Activated B cell treated with CpG ODN at 0.5 μM for 24 hours (primary cell): ENCODE results near the gene ADCY1. TPM values are rescaled to one million over a fixed set of nuclear protein-coding genes. Genes with fewer than 3 reads are reported as not detected.

ENCODE experiments used
- ATAC-seq: fragments of 200-7000 bp; cut with Tn5 transposase; one replicate; pipeline ENCODE4 v1.10.0; 2021; ENCODE audit warnings: low read depth, mild to moderate bottlenecking, moderate library complexity
- CTCF ChIA-PET: fragments of 350-600 bp; sonication (Branson Sonifier 250); formaldehyde crosslinking; loops from one replicate; lab custom pipeline; 2021; ENCODE audit warnings: antibody characterized with exemption; lab: Charles Lee
- POLR2A ChIA-PET: fragments of 350-600 bp; sonication (Branson Sonifier 250); formaldehyde crosslinking; loops from one replicate; lab custom pipeline; 2021; ENCODE audit warnings: antibody characterized with exemption; lab: Charles Lee
- DNase-seq: peaks from one replicate; pipeline ENCODE4 v3.0.0; 2022
- H3K27ac Mint-ChIP-seq: one replicate; pipeline ENCODE4 v1.8.0; 2020; ENCODE audit warnings: mixed read lengths
- H3K27me3 Mint-ChIP-seq: one replicate; pipeline ENCODE4 v1.8.0; 2021; ENCODE audit warnings: mixed read lengths
- H3K36me3 Mint-ChIP-seq: one replicate; pipeline ENCODE4 v1.8.0; 2021; ENCODE audit warnings: low read depth, mixed read lengths
- H3K4me1 Mint-ChIP-seq: one replicate; pipeline ENCODE4 v1.8.0; 2021; ENCODE audit warnings: mixed read lengths
- H3K4me3 Mint-ChIP-seq: one replicate; pipeline ENCODE4 v1.8.0; 2020; ENCODE audit warnings: mild to moderate bottlenecking, mixed read lengths
- H3K9me3 Mint-ChIP-seq: one replicate; pipeline ENCODE4 v1.8.0; 2020; ENCODE audit warnings: mixed read lengths
- intact Hi-C: fragments of 100-400 bp; cut with micrococcal nuclease; formaldehyde crosslinking; loops from one replicate; pipeline ENCODE4 v1.15.1; 2024
- total RNA-seq: library from RNA; stranded (reverse); gene quantifications from 2 replicates; pipeline ENCODE4 v1.2.3, GENCODE V29; 2022
- TF ChIP-seq, protein P1 (sequence below): fragments of 200-600 bp; IDR thresholded peaks from one replicate; pipeline ENCODE4 v1.8.0; 2022; ENCODE audit warnings: antibody characterized with exemption, mild to moderate bottlenecking

ADCY1 gene
- total RNA-seq, 1 donor from 2014 or later, result not detected

DNA sequence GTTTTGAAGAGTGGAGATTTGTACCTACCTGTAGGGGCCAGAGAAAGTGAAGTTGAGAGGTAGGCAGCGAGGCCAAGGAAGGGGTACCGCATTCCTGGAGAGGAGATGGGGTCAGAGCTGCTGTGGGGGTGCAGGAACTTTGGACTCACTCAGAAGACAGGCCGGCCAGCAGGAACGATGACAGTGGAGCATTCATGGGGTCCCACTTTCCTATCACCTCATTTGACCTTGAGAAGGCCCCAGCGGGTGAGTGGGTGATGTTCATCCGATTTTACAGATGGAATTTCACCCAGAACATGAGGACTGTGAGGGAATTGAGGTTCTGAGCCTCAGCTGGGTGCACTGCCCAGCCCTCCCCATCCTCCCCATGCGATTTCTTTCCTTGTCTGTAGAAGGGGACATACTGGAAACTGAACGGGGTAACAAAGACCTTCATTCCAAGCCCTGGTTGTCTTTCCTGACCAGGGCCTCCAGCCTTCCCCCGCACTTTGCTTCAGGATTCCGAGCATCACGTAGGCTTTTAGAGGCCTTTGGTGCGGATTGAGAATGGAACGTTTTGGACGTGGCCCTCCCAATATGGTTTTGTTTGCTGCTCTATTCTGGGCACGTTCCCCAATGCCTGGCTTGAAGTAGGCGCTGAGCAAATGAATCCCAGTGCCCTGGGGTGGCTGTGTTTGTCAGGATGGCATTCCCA, 87.3 kb downstream of the ADCY1 start:
- Mint-ChIP-seq H3K4me3 (no peak overlapping the region), H3K4me1 (no peaks in the 10 kb centered on the region), H3K36me3 (no peaks in the 10 kb centered on the region), H3K27me3 (no peaks in the 10 kb centered on the region), H3K27ac (no peak overlapping the region), H3K9me3 (no peaks in the 10 kb centered on the region)
- TF ChIP-seq, protein P1, sequence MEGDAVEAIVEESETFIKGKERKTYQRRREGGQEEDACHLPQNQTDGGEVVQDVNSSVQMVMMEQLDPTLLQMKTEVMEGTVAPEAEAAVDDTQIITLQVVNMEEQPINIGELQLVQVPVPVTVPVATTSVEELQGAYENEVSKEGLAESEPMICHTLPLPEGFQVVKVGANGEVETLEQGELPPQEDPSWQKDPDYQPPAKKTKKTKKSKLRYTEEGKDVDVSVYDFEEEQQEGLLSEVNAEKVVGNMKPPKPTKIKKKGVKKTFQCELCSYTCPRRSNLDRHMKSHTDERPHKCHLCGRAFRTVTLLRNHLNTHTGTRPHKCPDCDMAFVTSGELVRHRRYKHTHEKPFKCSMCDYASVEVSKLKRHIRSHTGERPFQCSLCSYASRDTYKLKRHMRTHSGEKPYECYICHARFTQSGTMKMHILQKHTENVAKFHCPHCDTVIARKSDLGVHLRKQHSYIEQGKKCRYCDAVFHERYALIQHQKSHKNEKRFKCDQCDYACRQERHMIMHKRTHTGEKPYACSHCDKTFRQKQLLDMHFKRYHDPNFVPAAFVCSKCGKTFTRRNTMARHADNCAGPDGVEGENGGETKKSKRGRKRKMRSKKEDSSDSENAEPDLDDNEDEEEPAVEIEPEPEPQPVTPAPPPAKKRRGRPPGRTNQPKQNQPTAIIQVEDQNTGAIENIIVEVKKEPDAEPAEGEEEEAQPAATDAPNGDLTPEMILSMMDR, result no peak
- ChIA-PET CTCF (no interaction called here), POLR2A (no interaction called here)
- DNase-seq (no peak), ATAC-seq (no peak)
- intact Hi-C loops, result no loop called here

DNA sequence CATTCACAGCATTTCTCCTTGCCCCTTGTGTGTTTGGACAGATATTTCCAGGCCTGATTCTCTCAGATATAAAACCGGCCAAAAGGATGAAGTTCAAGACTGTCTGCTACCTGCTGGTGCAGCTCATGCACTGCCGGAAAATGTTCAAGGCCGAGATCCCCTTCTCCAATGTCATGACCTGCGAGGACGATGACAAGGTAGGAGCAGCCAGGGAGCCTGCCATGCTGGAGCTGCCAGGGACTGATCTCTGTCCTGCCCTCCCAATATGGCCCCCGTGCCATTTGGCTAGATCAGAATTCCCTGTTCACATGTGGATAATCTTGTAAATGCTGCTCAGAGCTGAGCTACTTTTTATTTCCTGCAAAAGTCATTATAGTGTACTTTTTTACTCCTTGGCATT, 87.8 kb downstream of the ADCY1 start:
- ChIA-PET POLR2A (no interaction called here), CTCF (interaction anchor here (1.6 kb wide), 1 partner anchor 192 kb away, joined by 8 read pairs; no protein-coding TSS in a partner anchor)
- Mint-ChIP-seq H3K27me3 (no peaks in the 10 kb centered on the region), H3K4me3 (no peak overlapping the region), H3K27ac (no peak overlapping the region), H3K36me3 (no peaks in the 10 kb centered on the region), H3K4me1 (no peaks in the 10 kb centered on the region), H3K9me3 (no peaks in the 10 kb centered on the region)
- no peak for DNase-seq
- ATAC-seq, result no peak
- TF ChIP-seq, protein P1, result no peak
- intact Hi-C loops, result no loop called here

DNA sequence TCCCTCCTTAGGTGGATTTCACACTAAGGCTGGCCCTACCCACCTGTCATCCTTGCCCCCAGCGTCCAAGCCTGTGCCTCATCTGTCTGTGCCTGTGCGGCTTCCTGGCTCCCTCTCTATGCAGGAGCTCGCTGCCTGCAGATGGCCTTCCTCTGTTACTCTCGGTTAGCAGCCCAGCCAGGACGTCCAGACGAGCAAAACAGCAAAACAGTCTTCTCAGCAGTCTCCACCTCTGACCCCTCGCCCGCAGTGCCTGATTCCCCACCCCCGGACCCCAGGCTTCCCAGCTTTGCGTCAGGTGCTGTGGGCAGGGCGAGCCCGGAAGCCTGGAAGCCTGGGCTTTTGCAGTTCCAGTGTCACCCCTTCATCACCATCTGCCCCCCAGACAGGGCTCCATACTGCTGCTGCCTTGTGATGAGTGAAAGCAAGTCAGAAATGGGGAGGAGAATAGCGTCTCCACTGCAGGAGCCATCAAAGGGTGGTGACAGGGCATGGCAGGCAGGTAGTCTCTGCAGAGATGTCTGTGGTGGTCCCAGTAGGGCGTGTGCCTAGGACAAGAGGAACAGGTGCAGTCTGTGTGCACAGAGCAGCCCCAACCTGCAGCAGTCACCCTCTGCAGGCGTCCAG, 88.5 kb downstream of the ADCY1 start:
- ChIA-PET POLR2A (no interaction called here), CTCF (interaction anchor here (1.6 kb wide), 1 partner anchor 191 kb away, joined by 8 read pairs; no protein-coding TSS in a partner anchor)
- ATAC-seq, result no peak
- Mint-ChIP-seq H3K4me1 (no peaks in the 10 kb centered on the region), H3K27me3 (no peaks in the 10 kb centered on the region), H3K36me3 (no peaks in the 10 kb centered on the region), H3K4me3 (no peak overlapping the region), H3K27ac (no peak overlapping the region), H3K9me3 (no peaks in the 10 kb centered on the region)
- TF ChIP-seq, protein P1, result no peak
- intact Hi-C loops, result no loop called here
- no peak for DNase-seq

DNA sequence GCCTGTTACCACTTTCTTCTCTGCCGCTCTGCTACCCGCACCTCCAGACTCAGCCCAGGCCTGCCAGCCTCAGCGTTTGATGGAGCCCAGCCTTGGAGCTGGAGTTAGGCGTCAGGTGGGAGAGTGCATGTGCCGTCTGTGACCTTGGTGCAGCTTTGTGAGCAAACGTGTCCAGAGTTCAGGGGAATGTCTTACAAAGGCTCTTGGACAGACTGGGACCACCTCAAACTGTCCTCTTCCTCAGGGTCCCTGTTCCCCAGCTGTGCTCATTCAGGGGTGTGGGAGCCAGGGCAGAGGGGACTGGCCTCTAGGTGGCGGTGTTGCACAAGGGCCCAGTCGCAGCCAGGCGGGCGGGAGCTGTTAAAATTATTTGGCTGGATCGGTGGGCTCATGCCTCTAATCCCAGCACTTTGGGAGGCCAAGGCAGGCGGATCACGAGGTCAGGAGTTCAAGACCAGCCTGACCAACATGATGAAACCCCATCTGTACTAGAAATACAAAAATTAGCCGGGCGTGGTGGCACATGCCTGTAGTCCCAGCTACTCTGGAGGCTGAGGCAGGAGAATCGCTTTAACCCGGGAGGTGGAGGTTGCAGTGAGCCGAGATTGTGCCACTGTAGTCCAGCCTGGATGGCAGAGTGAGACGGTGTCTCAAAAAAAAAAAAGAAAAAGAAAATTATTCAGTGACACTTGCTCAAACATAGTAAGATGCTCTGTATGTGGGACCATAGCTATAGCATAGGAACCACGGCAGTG, 89.2 kb downstream of the ADCY1 start:
- intact Hi-C loops, result no loop called here
- no peak for DNase-seq
- no peaks in the 10 kb centered on the region for H3K4me1 Mint-ChIP-seq
- no peaks in the 10 kb centered on the region for H3K27me3 Mint-ChIP-seq
- ATAC-seq, result no peak
- no peaks in the 10 kb centered on the region for H3K36me3 Mint-ChIP-seq
- ChIA-PET CTCF (interaction anchor here (1.6 kb wide), 1 partner anchor 191 kb away, joined by 8 read pairs; no protein-coding TSS in a partner anchor), POLR2A (no interaction called here)
- TF ChIP-seq, protein P1, result no peak
- H3K4me3 Mint-ChIP-seq, result no peak overlapping the region
- H3K9me3 Mint-ChIP-seq, result no peaks in the 10 kb centered on the region
- H3K27ac Mint-ChIP-seq, result no peak overlapping the region
